HepG2 (cell line): ENCODE results near the gene LMTK2. TPM values are rescaled to one million over a fixed set of nuclear protein-coding genes. Genes with fewer than 3 reads are reported as not detected.

ENCODE experiments used
- BRF2 ChIP-seq: sonication (generic); formaldehyde crosslinking; IDR thresholded peaks from 2 replicates; pipeline ENCODE4 v1.8.1; 2022; ENCODE audit warnings: mild to moderate bottlenecking, missing genetic modification reagents
- ETV5 ChIP-seq: IDR thresholded peaks from 2 replicates; pipeline ENCODE4 v1.6.1; 2018; ENCODE audit warnings: missing biosample characterization, missing genetic modification reagents, inconsistent platforms, borderline replicate concordance
- FOXK2 ChIP-seq: fragments of 450-650 bp; IDR thresholded peaks from 2 replicates; pipeline ENCODE4 v1.6.1; 2016
- HHEX ChIP-seq: IDR thresholded peaks from 2 replicates; pipeline ENCODE4 v1.6.1; 2016; ENCODE audit warnings: control low read depth
- HOXA7 ChIP-seq: sonication (generic); formaldehyde crosslinking; IDR thresholded peaks from 2 replicates; pipeline ENCODE4 v1.8.1; 2022; ENCODE audit warnings: mild to moderate bottlenecking, missing genetic modification reagents, moderate library complexity
- MAF1 ChIP-seq: sonication (generic); formaldehyde crosslinking; IDR thresholded peaks from 2 replicates; pipeline ENCODE4 v1.5.0; 2020; ENCODE audit warnings: missing genetic modification reagents, borderline replicate concordance
- MAFF ChIP-seq: IDR thresholded peaks from 2 replicates; pipeline ENCODE4 v1.6.1; 2011; ENCODE audit warnings: low read depth, low read length, improper control_type of control experiment
- MBNL3 ChIP-seq: fragments of 250-450 bp; sonication (Bioruptor Pico); conservative IDR thresholded peaks from 2 replicates; pipeline ENCODE4 v1.8.0; 2022; ENCODE audit warnings: mild to moderate bottlenecking, inconsistent platforms
- NBN ChIP-seq: fragments of 450-650 bp; conservative IDR thresholded peaks from 2 replicates; pipeline ENCODE4 v1.6.1; 2017
- NR2F2 ChIP-seq: IDR thresholded peaks from 2 replicates; pipeline ENCODE4 v1.6.1; 2012; ENCODE audit warnings: low read depth, inconsistent platforms, borderline replicate concordance
- SOX13 ChIP-seq, 3 experiments: fragments of 450-650 bp in 1 of 3; sonication (generic) in 1 of 3; formaldehyde crosslinking in 1 of 3; IDR thresholded peaks in 2 of 3; conservative IDR thresholded peaks in 1 of 3; 2 replicates each; pipeline versions ENCODE4 v1.5.0 to v1.6.1; 2016 to 2020; ENCODE audit warnings: antibody characterized with exemption in 1 of 3, mild to moderate bottlenecking in 1 of 3, missing compliant biosample characterization in 1 of 3, missing genetic modification reagents in 1 of 3, moderate library complexity in 1 of 3
- SUZ12 ChIP-seq: fragments of 150-350 bp; IDR thresholded peaks from 2 replicates; pipeline ENCODE4 v1.6.1; 2014; ENCODE audit warnings: low read depth, low read length
- TAF1 ChIP-seq: sonication (generic); formaldehyde crosslinking; IDR thresholded peaks from 2 replicates; pipeline ENCODE4 v1.4.0; 2020; ENCODE audit warnings: missing genetic modification reagents
- ZBTB49 ChIP-seq: sonication (generic); formaldehyde crosslinking; IDR thresholded peaks from 2 replicates; pipeline ENCODE4 v1.4.0; 2020; ENCODE audit warnings: missing genetic modification reagents, borderline replicate concordance
- ZNF234 ChIP-seq: sonication (generic); formaldehyde crosslinking; conservative IDR thresholded peaks from 2 replicates; pipeline ENCODE4 v1.5.1; 2020; ENCODE audit warnings: mild to moderate bottlenecking, missing genetic modification reagents
- ZNF333 ChIP-seq: sonication (generic); formaldehyde crosslinking; IDR thresholded peaks from 2 replicates; pipeline ENCODE4 v1.4.0; 2020; ENCODE audit warnings: mild to moderate bottlenecking, missing genetic modification reagents, borderline replicate concordance
- ZNF513 ChIP-seq: sonication (generic); formaldehyde crosslinking; conservative IDR thresholded peaks from 2 replicates; pipeline ENCODE4 v1.5.0; 2020; ENCODE audit warnings: missing genetic modification reagents
- ZNF574 ChIP-seq: sonication (generic); formaldehyde crosslinking; IDR thresholded peaks from 2 replicates; pipeline ENCODE4 v1.4.0; 2020; ENCODE audit warnings: missing genetic modification reagents
- ZNF589 ChIP-seq: sonication (generic); formaldehyde crosslinking; conservative IDR thresholded peaks from 2 replicates; pipeline ENCODE4 v1.8.0; 2022; ENCODE audit warnings: mild to moderate bottlenecking, moderate library complexity, missing genetic modification reagents
- ZNF7 ChIP-seq: IDR thresholded peaks from 2 replicates; pipeline ENCODE4 v1.6.1; 2016; ENCODE audit warnings: missing biosample characterization, missing genetic modification reagents
- polyA plus RNA-seq, 8 experiments: library from polyadenylated mRNA; depleted of rRNA in 3 of 8; stranded (reverse) in 7 of 8; unstranded in 1 of 8; fragments of >200 nt; fragmentation: Illumina TruSeq in 4 of 8; extraction: Trizol in 4 of 8; gene quantifications; 2 replicates each; pipeline versions ENCODE4 v1.2.1 to v1.2.3, GENCODE V29; 2011 to 2016; ENCODE audit warnings: low read depth in 4 of 8, missing spikeins in 1 of 8, mixed read lengths in 1 of 8; ENCODE audit not compliant: insufficient read depth in 1 of 8
- total RNA-seq, 5 experiments: library from RNA; depleted of rRNA; stranded (reverse); fragments of >200 nt; fragmentation: Illumina TruSeq; extraction: Trizol; gene quantifications; 2 replicates each; pipeline ENCODE4 v1.2.3, GENCODE V29; 2016; ENCODE audit warnings: low read depth in 1 of 5

Gene LMTK2
- total and polyA plus RNA-seq, 2 of the 13 experiments (the other 11 are each of a cell fraction or from before 2014, with no cell fraction given): 9.5 to 11.7 TPM

- TF ChIP-seq ZNF574 (CRISPR knock-in tag): peak; percentile 85
- TF ChIP-seq ZNF333 (CRISPR knock-in tag): no peak; the same call in 1 of the 2 replicates
- TF ChIP-seq MAFF: no peak
- no peak for TF ChIP-seq FOXK2
- no peak for TF ChIP-seq HOXA7 (CRISPR knock-in tag)
- TF ChIP-seq ETV5 (CRISPR knock-in tag): peak; percentile 76
- TF ChIP-seq MBNL3 (CRISPR knock-in tag): no peak
- peak; percentile 91; the same call in 1 of the 2 replicates for TF ChIP-seq ZNF234 (CRISPR knock-in tag)
- no peak for TF ChIP-seq ZNF589 (CRISPR knock-in tag)
- TF ChIP-seq NBN: no peak
- no peak for TF ChIP-seq SOX13 (IDR thresholded peaks at IDR 0.05)
- TF ChIP-seq SOX13 (CRISPR knock-in tag; conservative IDR thresholded peaks at IDR 0.05 in 1 of 2, IDR thresholded peaks at IDR 0.05 in 1 of 2): no peak
- no peak for TF ChIP-seq ZNF513 (CRISPR knock-in tag)
- TF ChIP-seq ZBTB49 (CRISPR knock-in tag): no peak
- no peak for TF ChIP-seq MAF1 (CRISPR knock-in tag)
- TF ChIP-seq ZNF7 (CRISPR knock-in tag): no peak
- peak; percentile 73; the same call in 1 of the 2 replicates for TF ChIP-seq TAF1 (CRISPR knock-in tag)
- no peak for TF ChIP-seq BRF2 (CRISPR knock-in tag)
- TF ChIP-seq HHEX (CRISPR knock-in tag): no peak
- peak; percentile 72; the same call in 1 of the 2 replicates for TF ChIP-seq NR2F2
- no peak for TF ChIP-seq SUZ12
Observed at GRCh38 chr7:98251601-98252424, 145.2 kb downstream of the LMTK2 start, which contains the start of gene TECPR1 (continued).
